ENCODE data around the gene HEATR5A.

- TF ChIP-seq CTCF (conservative IDR thresholded peaks at IDR 0.05; ENCODE audit: low read depth, low read length): no peak
- TF ChIP-seq EZH2phosphoT487 (IDR thresholded peaks at IDR 0.05; ENCODE audit: borderline replicate concordance, low read length): no peak
These were observed 158.3 kb downstream of the HEATR5A start for GRCh38 chr14:31261859-31262731.

All from PC-3 (cell line).